A549 (cell line): ENCODE results near the gene CDK10. TPM values are rescaled to one million over a fixed set of nuclear protein-coding genes. Genes with fewer than 3 reads are reported as not detected.

Source experiments
- CBX2 ChIP-seq: fragments of 200-600 bp; sonication (generic); IDR thresholded peaks from 2 replicates; pipeline ENCODE4 v1.6.1; 2016; ENCODE audit warnings: low read depth, mild to moderate bottlenecking, borderline replicate concordance
- CHD2 ChIP-seq: fragments of 150-350 bp; IDR thresholded peaks from 2 replicates; pipeline ENCODE4 v1.6.1; 2014; ENCODE audit warnings: low read length; ENCODE audit not compliant: partially characterized antibody
- CHD4 ChIP-seq: fragments of 200-600 bp; sonication (generic); IDR thresholded peaks from 2 replicates; pipeline ENCODE4 v1.6.1; 2016; ENCODE audit warnings: antibody characterized with exemption, mild to moderate bottlenecking, borderline replicate concordance
- CTCF ChIP-seq: fragments of >200 bp; sonication (Bioruptor Twin); formaldehyde crosslinking; IDR thresholded peaks from 3 replicates; pipeline ENCODE4 v1.5.1; 2016
- EHF ChIP-seq: fragments of 250-450 bp; sonication (Bioruptor Pico); IDR thresholded peaks from 2 replicates; pipeline ENCODE4 v1.5.0; 2020; ENCODE audit warnings: mild to moderate bottlenecking
- EP300 ChIP-seq, 2 experiments: fragments of >200 bp; sonication (Bioruptor Twin); formaldehyde crosslinking; IDR thresholded peaks; 2 replicates in 1 of 2; 3 replicates in 1 of 2; pipeline ENCODE4 v1.6.1; 2016 to 2017
- HMGXB4 ChIP-seq: fragments of 250-450 bp; sonication (Bioruptor Pico); IDR thresholded peaks from 2 replicates; pipeline ENCODE4 v1.5.0; 2021; ENCODE audit warnings: mild to moderate bottlenecking, moderate library complexity, borderline replicate concordance
- MAFK ChIP-seq: fragments of 450-650 bp; IDR thresholded peaks from 2 replicates; pipeline ENCODE4 v1.6.1; 2014; ENCODE audit not compliant: partially characterized antibody
- MAX ChIP-seq: IDR thresholded peaks from 2 replicates; pipeline ENCODE4 v1.6.1; 2012
- NFE2L2 ChIP-seq: fragments of 150-350 bp; conservative IDR thresholded peaks from 2 replicates; pipeline ENCODE4 v1.6.1; 2014; ENCODE audit warnings: low read length
- PBX3 ChIP-seq: IDR thresholded peaks from 2 replicates; pipeline ENCODE4 v1.6.1; 2012
- TP53 ChIP-seq: fragments of 250-450 bp; sonication (Bioruptor Pico); IDR thresholded peaks from 2 replicates; pipeline ENCODE4 v1.5.0; 2021; ENCODE audit warnings: mild to moderate bottlenecking, moderate library complexity
- ZFP36 ChIP-seq: fragments of 450-650 bp; IDR thresholded peaks from 2 replicates; pipeline ENCODE4 v1.6.1; 2014; ENCODE audit warnings: borderline replicate concordance; ENCODE audit not compliant: partially characterized antibody
- ZSCAN20 ChIP-seq: fragments of 250-450 bp; sonication (Bioruptor Pico); IDR thresholded peaks from 2 replicates; pipeline ENCODE4 v1.8.0; 2022; ENCODE audit warnings: mild to moderate bottlenecking, moderate library complexity
- polyA plus RNA-seq, 4 experiments: library from polyadenylated mRNA; depleted of rRNA in 3 of 4; stranded (reverse); fragments of >200 nt; fragmentation: RNase III in 1 of 4; extraction: RNeasy Plus Mini Kit Qiagen cat#74134 plus additional on column Dnase treatment in 1 of 4; gene quantifications; 2 replicates in 3 of 4; 3 replicates in 1 of 4; pipeline ENCODE4 v1.2.3, GENCODE V29; 2011 to 2017
- TF ChIP-seq, protein P1 (sequence below): fragments of 200-600 bp; sonication (generic); IDR thresholded peaks from 2 replicates; pipeline ENCODE4 v1.6.1; 2016; ENCODE audit warnings: antibody characterized with exemption, mild to moderate bottlenecking, moderate library complexity
- TF ChIP-seq, protein P2 (sequence below): fragments of 150-350 bp; IDR thresholded peaks from 2 replicates; pipeline ENCODE4 v1.6.1; 2014; ENCODE audit warnings: low read depth, mild to moderate bottlenecking, low read length

Gene CDK10
- polyA plus RNA-seq, 2 of the 4 experiments (the other 2 are of a cell fraction): 35.9 to 55.3 TPM

DNA sequence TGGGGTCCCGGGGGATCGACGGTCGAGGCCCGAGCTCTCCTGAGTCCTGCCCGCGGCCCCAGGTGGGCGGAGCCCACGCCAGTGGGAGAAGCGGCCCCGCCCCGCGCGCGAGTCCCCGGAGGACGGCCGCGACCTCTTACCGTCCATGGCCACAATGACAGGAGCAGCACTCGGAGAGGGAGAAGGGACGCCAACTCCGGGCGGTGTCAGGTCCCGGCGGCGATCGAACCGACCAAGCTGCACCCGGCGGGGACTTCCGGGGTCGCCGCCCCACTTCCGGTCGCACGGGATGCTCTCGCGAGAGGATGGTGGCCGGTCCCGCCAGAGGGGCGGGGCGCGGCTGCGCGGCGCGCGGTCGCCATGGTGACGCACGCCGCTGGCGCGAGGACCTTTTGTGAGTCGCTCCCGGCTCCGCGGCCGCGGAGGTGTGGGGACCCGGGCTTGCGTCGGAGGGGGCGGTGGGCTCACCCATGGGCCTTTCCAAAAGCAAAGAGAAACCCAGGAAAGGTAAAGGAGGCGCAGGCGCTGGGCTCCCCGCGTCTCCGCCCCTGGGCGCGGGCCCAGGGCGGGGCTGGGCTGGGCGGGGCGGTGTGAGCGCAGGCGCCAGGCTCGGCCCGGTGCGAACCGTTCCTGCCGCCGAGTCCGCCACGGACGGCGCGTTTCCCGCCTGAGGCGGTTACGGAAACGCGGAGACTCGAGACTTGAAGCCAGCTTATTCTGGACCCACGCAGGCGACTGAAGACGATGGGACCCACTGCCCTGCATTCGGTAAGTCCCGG, 28.9 kb upstream of the CDK10 start, which contains the start of the genes CHMP1A and SPATA33 (continued):
- TF ChIP-seq PBX3 (no peak), HMGXB4 (no peak), NFE2L2 (no peak), MAX (peak; percentile 25), ZFP36 (no peak), ZSCAN20 (CRISPR knock-in tag) (no peak), CHD4 (no peak), CHD2 (peak; percentile 86), TP53 (CRISPR knock-in tag) (no peak), CTCF (no peak), EP300 (IDR thresholded peaks at IDR 0.05) (no peak), EHF (CRISPR knock-in tag) (0 out of 2 replicates have a peak, but pooled peaks have one; percentile 47), CBX2 (no peak), MAFK (no peak)
- TF ChIP-seq, protein P1, sequence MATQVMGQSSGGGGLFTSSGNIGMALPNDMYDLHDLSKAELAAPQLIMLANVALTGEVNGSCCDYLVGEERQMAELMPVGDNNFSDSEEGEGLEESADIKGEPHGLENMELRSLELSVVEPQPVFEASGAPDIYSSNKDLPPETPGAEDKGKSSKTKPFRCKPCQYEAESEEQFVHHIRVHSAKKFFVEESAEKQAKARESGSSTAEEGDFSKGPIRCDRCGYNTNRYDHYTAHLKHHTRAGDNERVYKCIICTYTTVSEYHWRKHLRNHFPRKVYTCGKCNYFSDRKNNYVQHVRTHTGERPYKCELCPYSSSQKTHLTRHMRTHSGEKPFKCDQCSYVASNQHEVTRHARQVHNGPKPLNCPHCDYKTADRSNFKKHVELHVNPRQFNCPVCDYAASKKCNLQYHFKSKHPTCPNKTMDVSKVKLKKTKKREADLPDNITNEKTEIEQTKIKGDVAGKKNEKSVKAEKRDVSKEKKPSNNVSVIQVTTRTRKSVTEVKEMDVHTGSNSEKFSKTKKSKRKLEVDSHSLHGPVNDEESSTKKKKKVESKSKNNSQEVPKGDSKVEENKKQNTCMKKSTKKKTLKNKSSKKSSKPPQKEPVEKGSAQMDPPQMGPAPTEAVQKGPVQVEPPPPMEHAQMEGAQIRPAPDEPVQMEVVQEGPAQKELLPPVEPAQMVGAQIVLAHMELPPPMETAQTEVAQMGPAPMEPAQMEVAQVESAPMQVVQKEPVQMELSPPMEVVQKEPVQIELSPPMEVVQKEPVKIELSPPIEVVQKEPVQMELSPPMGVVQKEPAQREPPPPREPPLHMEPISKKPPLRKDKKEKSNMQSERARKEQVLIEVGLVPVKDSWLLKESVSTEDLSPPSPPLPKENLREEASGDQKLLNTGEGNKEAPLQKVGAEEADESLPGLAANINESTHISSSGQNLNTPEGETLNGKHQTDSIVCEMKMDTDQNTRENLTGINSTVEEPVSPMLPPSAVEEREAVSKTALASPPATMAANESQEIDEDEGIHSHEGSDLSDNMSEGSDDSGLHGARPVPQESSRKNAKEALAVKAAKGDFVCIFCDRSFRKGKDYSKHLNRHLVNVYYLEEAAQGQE: peak; percentile 69
- TF ChIP-seq, protein P2, sequence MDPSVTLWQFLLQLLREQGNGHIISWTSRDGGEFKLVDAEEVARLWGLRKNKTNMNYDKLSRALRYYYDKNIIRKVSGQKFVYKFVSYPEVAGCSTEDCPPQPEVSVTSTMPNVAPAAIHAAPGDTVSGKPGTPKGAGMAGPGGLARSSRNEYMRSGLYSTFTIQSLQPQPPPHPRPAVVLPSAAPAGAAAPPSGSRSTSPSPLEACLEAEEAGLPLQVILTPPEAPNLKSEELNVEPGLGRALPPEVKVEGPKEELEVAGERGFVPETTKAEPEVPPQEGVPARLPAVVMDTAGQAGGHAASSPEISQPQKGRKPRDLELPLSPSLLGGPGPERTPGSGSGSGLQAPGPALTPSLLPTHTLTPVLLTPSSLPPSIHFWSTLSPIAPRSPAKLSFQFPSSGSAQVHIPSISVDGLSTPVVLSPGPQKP: 0 out of 2 replicates have a peak, but pooled peaks have one; percentile 73
- TF ChIP-seq, all 56 proteins: peak for 13
